GM19467 (cell line): ENCODE results near the gene TSC1.
"Not testable (repeated sequence)": the region's sequence is repeated elsewhere in the genome, so short reads cannot be mapped to it uniquely, and the experiment has no call there.

Experiments
- ATAC-seq: cut with Tn5 transposase; IDR thresholded peaks from one replicate; pipeline ENCODE4 v1.9.1; 2021; ENCODE audit warnings: mild to moderate bottlenecking, moderate library complexity; ENCODE audit not compliant: unreplicated experiment

The TSC1 gene

DNA sequence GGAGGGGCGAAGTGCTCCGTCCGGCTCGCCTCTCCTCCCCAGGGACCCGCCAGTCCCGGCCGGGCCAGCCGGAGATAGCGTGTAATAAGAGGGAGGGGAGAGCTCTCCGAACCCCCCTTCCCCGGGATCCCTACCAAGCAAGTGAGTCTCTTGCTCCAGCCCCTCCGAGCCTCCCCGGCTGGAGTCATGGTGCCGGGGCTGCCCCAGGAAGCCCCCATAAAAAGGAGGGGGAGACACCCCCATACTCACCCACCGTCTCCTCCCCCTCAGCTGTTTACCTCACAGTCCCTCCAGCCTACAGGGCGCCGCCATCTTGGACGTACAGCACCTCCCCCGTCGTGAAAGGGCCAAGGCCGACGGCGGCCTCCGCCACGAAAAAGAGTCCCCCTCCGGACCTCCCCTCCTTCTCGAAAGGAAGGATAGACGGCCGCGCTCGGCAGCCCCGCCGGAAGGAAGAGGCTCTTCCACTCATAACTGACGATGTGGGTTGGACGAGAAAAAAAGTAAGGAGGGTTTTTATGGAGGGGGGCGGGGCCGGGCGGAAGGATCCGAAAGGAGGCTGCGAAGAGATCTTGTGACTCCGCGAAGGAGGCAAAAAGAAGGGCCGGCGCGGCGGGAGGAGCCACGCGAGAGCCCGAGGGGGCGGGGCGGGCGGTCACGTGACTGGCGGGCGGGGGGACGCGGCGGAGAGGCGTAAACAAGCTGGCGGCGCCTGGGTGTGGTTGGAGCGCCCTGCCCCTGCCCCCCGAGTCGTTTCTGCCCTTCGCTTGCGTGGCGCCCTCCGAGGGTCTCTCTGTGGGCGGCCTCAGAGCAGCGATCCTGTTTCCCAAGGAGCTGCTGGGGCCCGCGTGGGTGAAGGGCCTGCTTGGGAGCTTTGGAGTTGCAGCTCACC is at the start of gene TSC1:
TSS of gene TSC1 (minus strand) at position 323 of the 892 bp plus-strand sequence. CDS start 15,744 bp downstream, outside the sequence.
- ATAC-seq, result peak; percentile 61

DNA sequence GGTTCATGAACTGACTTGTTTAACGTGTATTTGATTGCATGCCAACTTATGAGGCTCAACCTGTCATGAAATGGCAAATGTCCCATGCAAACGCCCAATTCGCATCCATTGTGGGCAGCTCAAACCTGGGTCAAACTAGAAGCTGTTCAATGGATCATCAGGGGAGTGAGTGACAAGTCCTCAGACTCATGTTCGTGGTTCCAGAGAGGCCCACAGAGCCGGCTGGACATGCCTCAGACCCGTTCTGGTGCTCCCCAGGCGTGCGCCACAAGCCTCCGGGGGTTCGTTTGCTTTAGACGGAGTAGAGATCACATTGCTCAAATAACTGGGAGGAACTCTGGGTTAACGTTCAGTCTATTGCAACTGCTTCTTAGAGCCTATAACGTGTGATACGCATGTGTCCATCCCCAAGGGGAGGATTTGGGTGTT is 49.1 kb upstream of the TSC1 start:
- ATAC-seq, result no peak

DNA sequence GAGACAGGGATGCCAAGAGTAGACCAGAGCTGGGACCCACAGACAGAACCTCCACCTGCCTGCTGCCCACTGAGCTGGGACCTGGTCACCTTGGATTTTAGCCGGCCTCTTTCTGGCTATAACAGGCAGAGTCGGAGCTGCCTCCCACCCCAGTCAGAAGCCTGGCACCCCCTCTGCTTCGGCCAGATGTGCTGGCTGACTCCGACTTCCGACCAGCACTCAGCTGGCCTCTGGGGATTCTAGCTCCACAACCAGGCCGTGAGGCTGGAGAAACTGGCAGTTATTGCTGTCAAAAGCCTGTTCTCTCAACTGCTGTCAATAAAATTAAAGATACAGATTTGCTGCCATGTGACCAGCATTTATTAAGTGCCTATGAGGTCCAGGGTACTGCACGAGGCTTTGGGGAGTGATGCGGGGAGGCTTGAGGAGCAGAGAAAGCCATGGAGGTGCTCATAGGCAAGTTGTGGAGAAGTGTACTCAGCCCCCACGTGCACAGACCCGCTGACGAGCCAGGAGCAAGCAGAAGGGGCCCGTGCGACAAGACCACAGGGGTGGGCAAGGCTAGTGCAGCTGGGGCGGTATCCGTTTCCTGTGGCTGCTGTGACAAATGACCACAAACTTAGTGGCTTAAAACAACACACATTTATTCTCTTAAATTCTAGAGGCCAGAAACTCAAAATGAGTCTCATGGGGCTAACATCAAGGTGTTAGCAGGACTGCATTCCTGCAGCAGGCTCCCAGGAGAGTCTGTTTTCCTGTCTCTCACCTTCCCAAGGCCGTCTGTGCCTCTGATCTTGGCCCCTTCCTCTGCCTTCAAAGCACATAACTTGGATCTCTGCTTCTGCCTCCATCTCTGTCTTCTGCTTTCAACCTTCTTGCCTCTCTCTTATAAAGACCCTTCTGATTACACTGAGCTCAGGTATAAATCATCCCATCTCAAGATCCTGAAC is 47.2 kb upstream of the TSC1 start:
- ATAC-seq, result no peak

DNA sequence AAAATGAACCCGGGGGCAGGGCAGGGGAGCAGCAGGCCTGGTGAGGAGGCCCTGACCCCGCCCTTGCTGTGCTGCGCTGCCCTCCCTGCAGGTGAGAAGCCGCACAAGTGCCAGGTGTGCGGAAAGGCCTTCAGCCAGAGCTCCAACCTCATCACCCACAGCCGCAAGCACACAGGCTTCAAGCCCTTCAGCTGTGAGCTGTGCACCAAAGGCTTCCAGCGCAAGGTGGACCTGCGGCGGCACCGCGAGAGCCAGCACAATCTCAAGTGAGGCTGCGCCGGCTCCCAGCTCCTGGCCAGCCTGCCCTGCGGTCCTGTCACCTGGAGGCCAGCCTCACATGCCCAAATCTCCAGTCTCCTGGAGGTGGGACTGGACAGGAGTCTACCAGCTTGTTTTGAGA is 46.4 kb upstream of the TSC1 start:
- no peak for ATAC-seq

DNA sequence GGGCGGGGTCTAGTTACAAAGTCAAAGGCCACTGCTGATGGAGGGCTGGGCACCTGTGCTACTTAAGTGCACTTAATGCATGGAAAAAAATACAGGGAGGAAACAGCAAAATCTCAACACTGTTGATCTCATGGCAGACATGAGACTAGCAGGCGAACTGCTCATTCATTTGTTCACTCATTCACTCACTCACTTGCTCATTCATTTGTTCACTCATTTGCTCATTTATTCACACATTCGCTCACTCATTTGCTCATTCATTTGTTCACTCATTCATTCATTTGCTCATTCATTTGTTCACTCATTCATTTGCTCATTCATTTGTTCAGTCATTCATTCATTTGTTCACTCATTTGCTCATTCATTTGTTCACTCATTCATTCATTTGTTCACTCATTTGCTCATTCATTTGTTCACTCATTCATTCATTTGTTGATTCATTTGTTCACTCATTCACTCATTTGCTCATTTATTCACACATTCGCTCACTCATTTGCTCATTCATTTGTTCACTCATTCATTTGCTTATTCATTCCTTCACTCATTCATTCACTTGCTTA is 45.7 kb upstream of the TSC1 start:
- not testable (repeated sequence) for ATAC-seq

DNA sequence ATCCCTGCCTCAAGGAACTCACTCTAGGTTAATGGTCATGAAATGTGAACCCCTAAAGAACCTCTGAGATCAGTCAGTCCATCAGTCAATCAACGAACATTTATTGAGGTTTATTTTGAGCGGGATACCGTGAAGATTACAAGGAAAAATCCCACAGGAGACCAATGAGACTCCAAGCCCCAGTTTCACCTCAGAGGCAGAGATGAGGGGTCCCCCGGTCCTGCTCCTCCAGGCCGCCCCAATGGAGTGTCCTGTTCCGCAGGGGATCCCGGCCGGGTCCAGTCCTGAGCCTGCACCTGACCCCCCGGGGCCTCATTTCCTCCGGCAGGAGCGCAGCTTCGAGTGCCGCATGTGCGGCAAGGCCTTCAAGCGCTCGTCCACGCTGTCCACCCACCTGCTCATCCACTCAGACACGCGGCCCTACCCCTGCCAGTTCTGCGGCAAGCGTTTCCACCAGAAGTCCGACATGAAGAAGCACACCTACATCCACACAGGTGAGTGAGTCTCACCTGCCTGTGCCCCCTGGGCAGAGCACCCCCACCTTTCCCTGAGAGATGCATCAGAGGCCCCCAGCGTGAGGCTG is 45.1 kb upstream of the TSC1 start:
- no peak for ATAC-seq

DNA sequence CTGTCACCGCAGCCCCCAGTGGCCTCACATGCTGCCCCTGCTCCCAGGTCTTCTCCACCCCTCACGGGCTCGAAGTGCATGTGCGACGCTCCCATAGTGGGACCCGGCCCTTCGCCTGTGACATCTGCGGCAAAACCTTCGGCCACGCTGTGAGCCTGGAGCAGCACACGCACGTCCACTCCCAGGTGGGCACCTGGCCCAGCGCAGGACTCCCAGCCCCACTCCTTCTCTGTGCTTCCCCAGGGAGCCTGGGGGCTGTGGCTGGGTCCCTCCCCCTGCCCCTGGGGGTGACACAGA is 44.5 kb upstream of the TSC1 start:
- no peak for ATAC-seq

DNA sequence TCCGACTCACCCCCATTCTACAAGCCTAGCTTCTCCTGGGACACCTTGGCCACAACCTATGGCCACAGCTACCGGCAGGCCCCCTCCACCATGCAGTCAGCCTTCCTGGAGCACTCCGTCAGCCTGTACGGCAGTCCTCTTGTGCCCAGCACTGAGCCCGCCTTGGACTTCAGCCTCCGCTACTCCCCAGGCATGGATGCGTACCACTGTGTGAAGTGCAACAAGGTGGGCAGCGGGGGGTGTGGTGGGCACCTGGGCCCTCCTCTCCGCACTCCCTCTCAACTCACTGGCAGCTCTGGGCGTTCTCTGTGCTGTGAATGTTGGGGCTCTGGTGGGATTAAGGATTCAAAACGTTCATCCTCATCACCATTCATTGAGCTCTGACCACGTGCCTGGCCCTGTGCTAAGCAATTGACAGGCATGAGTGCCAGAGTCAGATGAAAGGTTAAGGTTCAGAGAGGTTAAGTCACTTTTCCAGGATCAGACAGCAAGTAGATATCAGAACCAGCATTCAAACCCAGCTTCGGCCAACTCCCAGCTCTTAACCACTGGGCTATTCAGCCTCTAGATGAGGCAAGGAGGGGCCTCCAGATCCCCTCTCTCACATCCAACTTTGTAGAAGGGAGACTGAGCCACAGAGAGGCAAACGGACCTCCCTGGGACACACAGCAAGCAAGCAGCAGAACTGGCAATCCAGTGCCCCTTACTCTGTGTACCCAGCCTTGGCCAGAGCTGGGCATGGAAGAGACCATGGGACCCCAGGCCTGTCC is 44.0 kb upstream of the TSC1 start:
- no peak for ATAC-seq

DNA sequence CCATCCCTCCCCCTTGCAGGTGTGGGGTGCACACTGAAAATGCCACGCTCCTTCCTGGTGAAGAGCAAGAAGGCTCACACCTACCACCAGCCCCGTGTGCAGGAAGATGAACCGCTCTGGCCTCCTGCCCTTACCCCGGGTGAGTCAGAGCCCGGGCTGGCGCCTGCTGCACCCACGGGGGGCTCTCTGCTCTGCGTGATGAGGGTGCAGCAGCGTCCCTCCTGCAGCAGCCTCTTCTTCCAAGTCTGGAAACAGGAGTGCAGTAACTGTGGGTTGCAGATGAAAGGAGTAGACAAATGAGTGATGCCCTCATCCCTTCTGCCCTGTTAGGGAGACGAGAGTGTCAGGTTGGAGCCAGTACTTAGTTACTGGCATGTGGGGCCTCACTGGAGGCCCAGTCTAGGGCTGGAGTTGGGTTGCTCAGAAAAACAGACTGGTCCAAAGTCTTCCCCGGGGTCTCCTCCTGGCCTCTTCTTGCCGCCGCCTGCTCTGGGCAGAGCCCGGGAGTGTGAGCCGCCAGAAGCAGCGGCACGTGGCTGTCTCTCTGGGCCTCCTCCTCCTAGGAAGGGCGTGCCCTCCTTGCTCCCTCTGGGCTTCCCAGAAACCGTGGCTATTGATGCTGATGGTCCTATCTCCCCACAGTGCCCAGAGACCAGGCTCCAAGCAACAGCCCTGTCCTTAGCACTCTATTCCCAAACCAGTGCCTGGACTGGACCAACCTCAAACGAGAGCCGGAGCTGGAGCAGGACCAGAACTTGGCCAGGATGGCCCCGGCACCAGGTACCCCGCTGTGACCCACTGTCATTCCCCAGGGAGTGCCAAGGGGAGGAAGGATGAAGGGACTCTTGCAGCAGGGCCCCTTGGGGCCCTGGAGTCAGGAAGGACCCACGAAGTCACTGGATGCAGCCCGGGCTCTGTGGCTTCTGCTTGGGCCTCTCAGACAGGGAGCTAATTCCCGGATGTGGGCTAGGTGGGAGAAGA is 42.5 kb upstream of the TSC1 start:
- no peak for ATAC-seq

DNA sequence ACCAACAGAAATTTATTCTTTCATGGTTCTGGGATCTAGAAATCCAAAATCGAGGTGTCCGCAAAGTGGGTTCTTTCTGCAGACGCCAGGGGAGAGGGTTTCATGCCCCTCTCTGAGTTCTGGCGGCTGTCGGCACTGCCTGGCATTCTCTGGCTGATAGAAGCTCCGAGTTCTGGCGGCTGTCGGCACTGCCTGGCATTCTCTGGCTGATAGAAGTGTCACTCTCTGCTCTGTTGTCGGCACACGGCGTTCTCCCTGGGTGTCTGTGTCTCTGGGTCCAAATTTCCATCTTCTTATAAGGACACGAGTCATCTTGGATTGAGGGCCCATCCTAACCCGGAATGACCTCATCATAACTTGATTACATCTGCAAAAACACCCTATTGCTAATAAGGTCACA is 41.7 kb upstream of the TSC1 start:
- ATAC-seq, result no peak

DNA sequence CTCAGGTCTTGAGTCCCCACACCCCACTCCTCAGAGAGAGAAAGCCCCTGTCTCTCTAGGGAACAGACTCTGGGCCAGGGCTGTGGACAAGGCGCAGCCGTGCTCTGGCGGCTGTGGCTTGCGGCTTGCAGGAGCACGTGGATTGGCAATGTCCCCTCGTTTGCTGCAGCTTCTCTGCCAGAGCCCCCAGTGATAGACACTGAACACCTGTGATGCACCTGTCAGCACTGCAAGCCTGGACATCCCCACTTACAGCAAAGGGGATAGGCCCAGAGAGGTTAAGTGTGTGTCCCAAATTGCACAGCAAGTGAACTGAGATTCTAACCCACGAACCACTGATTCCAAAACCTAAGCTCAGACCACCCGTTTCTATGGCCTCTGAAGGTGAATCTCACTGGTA is 41.1 kb upstream of the TSC1 start:
- no peak for ATAC-seq

DNA sequence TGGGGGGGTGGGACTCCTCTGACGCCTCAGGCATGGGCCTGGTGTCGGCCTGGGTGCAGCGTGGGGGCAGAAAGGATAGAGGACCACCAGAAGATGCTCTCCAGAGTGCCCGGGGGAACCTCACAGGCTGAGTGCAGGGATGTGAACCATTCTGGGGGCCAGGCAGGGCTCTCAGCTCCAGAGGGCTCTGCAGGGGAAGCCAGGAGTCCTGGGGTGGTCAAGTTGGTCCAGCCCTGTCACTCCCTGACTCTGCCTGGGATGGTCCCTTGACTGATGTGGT is 40.6 kb upstream of the TSC1 start:
- ATAC-seq, result no peak

DNA sequence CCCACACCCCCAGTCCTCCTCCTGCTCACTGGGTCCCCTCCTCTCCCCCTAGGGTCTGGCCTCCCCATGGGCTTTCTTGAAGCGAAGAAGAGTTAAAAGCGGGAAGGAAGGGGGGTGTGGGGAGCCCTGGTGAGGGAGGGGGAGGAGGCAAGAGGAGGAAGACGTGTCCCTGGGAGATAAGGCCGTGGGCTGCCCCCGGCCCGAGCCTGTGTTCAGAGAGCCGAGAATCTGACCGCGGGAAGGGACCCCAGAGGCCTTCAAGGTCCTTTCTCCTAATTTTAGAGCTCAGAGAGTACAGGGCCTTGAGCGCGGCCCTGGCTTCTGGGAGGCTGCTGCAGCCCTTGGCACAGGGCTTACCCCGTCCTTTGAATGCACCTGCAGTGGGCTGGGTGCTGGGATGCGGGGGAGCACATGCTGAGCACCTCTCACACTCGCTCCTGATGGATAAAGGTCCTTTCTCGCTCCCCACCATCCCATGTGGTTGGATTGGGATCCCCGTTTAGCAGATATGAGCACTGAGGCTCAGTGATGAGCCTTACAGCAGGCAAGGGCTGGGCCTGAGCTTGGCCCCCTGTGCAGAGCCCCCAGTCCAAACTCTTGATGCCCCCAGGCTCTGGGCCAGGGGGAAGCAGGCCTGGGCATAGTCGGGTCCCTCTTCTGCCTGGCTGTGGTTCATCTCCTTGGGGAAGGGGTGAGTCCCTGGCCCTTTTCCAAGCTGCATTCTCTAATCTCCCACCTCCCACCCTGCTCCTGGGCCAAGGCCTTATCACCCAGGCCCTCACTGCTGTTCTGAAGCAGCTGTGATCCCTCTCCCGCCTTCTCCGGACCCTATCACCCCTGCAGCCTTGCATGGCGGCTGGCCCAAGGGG is 40.0 kb upstream of the TSC1 start:
- no peak for ATAC-seq

DNA sequence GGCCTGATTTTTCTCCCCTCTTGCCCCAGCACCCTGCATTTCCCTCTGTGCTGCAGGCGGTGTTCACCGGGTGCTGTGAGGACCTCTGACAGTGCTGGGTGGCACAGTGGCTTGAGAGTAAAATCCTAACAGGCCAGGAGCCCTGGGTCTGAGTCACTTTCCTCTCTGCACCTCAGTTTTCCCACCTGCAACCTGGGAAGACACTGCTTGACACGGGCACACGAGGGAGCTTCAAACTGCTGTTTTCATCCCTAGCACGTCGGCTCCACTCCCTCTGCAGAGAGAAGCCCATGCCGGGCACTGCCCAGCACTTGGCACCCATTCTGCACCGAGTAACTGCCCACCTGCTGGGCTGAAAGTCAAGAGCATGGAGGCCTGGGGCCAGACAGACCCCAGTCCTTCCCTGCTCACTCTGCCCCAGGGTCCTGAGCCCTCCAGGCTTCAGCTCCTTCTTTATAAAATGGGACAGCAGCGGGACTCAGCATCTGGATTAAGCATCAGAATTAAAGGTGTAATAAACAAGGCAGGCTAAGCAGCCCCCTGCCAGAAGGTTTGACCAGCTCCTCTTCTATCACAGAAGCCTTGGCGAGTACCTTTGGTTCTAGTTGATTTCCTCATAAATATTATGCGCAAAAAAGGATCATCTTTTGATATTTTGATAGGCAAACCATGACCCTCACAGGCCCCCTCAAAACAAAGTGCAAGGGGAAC is 39.2 kb upstream of the TSC1 start:
- ATAC-seq, result no peak

DNA sequence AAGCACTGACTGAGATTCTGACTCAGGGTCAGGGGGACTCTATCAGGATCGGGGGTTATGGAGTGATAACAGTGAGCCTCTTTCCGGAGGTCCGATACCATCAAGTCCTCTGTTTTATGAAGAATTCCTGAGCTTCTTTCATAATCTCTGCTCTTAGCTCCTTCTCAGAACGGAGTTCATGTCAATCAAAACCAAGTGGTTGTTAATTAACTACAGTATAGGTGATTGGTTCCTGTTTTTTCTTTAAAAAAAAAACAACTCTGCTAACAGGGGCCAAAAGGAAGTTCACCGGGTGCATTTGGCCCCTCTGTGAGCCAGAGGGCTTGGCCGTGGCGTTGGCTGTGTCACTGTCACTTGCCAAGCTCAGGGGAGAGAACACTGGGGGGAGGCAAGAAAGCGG is 38.0 kb upstream of the TSC1 start:
- no peak for ATAC-seq

DNA sequence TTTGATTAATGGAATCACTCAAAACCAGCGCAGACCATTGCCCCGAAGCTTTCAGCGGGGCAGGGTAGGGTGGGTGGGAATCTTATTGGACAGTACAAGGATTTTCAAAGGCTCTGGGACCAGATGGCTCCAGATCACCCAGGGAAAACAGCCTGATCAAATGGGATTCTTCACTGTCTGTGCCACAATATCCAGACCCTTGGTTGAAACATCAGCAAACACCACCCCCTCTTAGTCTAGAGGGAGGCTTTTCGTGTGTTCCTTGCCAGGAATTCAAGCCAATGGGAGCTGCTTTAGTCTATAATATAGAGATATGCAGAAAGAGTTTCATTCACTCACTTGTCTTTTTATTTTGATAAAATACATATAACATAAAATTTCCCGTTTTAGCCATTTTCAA is 35.7 kb upstream of the TSC1 start:
- no peak for ATAC-seq

DNA sequence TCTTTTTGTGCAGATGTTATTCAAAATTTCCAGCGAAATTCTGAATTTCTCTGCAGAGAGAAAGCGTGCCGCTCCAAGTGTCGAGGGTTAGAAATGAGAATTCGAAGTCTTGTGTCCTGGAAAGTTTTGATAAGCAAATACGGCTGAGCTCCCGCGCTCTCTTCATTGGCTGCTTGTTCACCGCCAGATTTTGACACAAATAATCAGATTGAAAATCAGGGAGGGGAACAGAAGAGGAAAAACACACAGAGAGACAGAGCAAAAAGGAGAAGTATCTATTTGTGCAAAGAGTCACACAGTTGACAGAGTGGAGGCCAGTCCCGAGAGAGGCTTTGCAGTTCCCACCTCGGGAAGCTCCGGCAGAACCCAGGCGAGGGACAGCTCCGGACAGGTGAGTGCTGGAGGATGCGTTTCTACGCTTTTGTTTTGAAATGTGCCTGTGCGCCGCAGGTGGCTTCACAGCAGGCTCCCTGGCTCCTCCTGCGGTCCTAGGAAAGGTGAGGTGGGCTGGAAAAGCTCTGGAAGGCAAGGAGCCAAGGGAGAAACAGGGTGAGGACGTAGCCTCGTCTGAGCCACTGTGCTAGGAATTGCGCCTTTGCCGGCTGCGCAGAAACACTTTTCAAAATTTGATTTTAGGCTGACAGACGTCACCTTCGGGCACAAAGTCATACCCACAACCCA is 34.2 kb upstream of the TSC1 start, which contains the start of gene GFI1B:
TSS of gene GFI1B (plus strand) at position 244 of the 681 bp plus-strand sequence. CDS start 7,985 bp downstream, outside the sequence.
- ATAC-seq, result no peak
